CD4-positive, alpha-beta T cell treated with Interleukin-6 at 100 ng/mL for 8 hours (primary cell): ENCODE results near the gene SLC10A7.
A peak's percentile ranks its signal among the peaks of the same experiment; 100 is the strongest.
"Not testable (repeated sequence)": the region's sequence is repeated elsewhere in the genome, so short reads cannot be mapped to it uniquely, and the experiment has no call there.

ENCODE experiments used
- DNase-seq: peaks from one replicate; pipeline ENCODE4 v3.0.0-alpha.2; 2020; ENCODE audit warnings: mixed read lengths, low spot score

SLC10A7 gene

GRCh38 chr4:146359771-146360170, 162.0 kb downstream of the SLC10A7 start:
- no peak for DNase-seq

GRCh38 chr4:146350114-146350513, 171.6 kb downstream of the SLC10A7 start:
- not testable (repeated sequence) for DNase-seq

- no peak for DNase-seq
Observed at GRCh38 chr4:146349306-146349705, 172.4 kb downstream of the SLC10A7 start.

- DNase-seq, result no peak
Observed at GRCh38 chr4:146347822-146348221, 173.9 kb downstream of the SLC10A7 start.

GRCh38 chr4:146346276-146346675, 175.5 kb downstream of the SLC10A7 start:
- no peak for DNase-seq

GRCh38 chr4:146343776-146344175, 178.0 kb downstream of the SLC10A7 start:
- DNase-seq, result no peak

- DNase-seq, result no peak
Observed at GRCh38 chr4:146343199-146343598, 178.5 kb downstream of the SLC10A7 start.

- DNase-seq, result peak; percentile 3
Observed at GRCh38 chr4:146342600-146343192, 179.0 kb downstream of the SLC10A7 start.

GRCh38 chr4:146340798-146341197, 180.9 kb downstream of the SLC10A7 start:
- DNase-seq, result no peak

- DNase-seq, result no peak
Observed at GRCh38 chr4:146338512-146338911, 183.2 kb downstream of the SLC10A7 start.

GRCh38 chr4:146336410-146336807, 185.3 kb downstream of the SLC10A7 start:
- DNase-seq, result no peak

GRCh38 chr4:146335763-146336409, 185.9 kb downstream of the SLC10A7 start:
- no peak for DNase-seq

- DNase-seq, result no peak
Observed at GRCh38 chr4:146334862-146335449, 186.8 kb downstream of the SLC10A7 start.

- no peak for DNase-seq
Observed at GRCh38 chr4:146333895-146334262, 187.9 kb downstream of the SLC10A7 start.

GRCh38 chr4:146333187-146333894, 188.4 kb downstream of the SLC10A7 start:
- DNase-seq, result no peak

GRCh38 chr4:146330392-146330791, 191.3 kb downstream of the SLC10A7 start:
- DNase-seq, result no peak

GRCh38 chr4:146329050-146329716, 192.6 kb downstream of the SLC10A7 start:
- DNase-seq, result no peak

GRCh38 chr4:146327859-146328650, 193.7 kb downstream of the SLC10A7 start:
- no peak for DNase-seq

GRCh38 chr4:146318894-146319293, 202.8 kb downstream of the SLC10A7 start:
- no peak for DNase-seq

GRCh38 chr4:146317783-146318182, 204.0 kb downstream of the SLC10A7 start:
- no peak for DNase-seq

GRCh38 chr4:146315184-146315583, 206.6 kb downstream of the SLC10A7 start:
- no peak for DNase-seq
